OCI-LY1 (cell line): Measurements from ENCODE around the gene UNC5B.

Experiments
- H2AFZ ChIP-seq: fragments of 200-600 bp; sonication (generic), shearing (Covaris generic); 2 replicates; pipeline ENCODE4 v1.6.0; 2014; ENCODE audit warnings: antibody characterized with exemption, mild to moderate bottlenecking, low read length
- H3F3A ChIP-seq: fragments of 200-600 bp; sonication (generic), shearing (Covaris generic); 2 replicates; pipeline ENCODE4 v1.6.0; 2014; ENCODE audit warnings: mild to moderate bottlenecking, antibody characterized with exemption, low read length, moderate library complexity; ENCODE audit not compliant: insufficient read depth
- H3K27ac ChIP-seq: fragments of 200-600 bp; sonication (generic); 2 replicates; pipeline ENCODE4 v1.5.1; 2014; ENCODE audit warnings: low read length, mixed run types, mild to moderate bottlenecking, low read depth; ENCODE audit not compliant: poor library complexity, severe bottlenecking
- H3K27me3 ChIP-seq: fragments of 200-600 bp; sonication (generic); 2 replicates; pipeline ENCODE4 v1.6.0; 2014; ENCODE audit warnings: antibody characterized with exemption, mild to moderate bottlenecking, low read length, moderate library complexity; ENCODE audit not compliant: insufficient read depth
- H3K36me3 ChIP-seq: fragments of 200-600 bp; sonication (generic); 2 replicates; pipeline ENCODE4 v1.6.1; 2014; ENCODE audit warnings: mild to moderate bottlenecking, antibody characterized with exemption, low read length, moderate library complexity, mixed read lengths; ENCODE audit not compliant: insufficient read depth
- H3K4me1 ChIP-seq: fragments of 200-600 bp; sonication (generic); 2 replicates; pipeline ENCODE4 v1.5.1; 2014; ENCODE audit warnings: mild to moderate bottlenecking, low read length, moderate library complexity; ENCODE audit not compliant: insufficient read depth, severe bottlenecking
- H3K4me2 ChIP-seq: fragments of 200-600 bp; sonication (generic), shearing (Covaris generic); 2 replicates; pipeline ENCODE4 v1.6.1; 2014; ENCODE audit warnings: low read length
- H3K4me3 ChIP-seq: fragments of 200-600 bp; sonication (generic); 2 replicates; pipeline ENCODE4 v1.5.1; 2014; ENCODE audit warnings: low read length, low read depth, mild to moderate bottlenecking, mixed read lengths; ENCODE audit not compliant: poor library complexity, severe bottlenecking
- H3K79me2 ChIP-seq: fragments of 200-600 bp; shearing (Covaris generic); 2 replicates; pipeline ENCODE4 v1.6.1; 2016; ENCODE audit warnings: mixed run types, low read length, mixed read lengths; ENCODE audit not compliant: insufficient read depth
- H3K9ac ChIP-seq: fragments of 200-600 bp; sonication (generic), shearing (Covaris generic); 2 replicates; pipeline ENCODE4 v1.6.1; 2014; ENCODE audit warnings: mild to moderate bottlenecking, low read length, mixed read lengths
- H3K9me2 ChIP-seq: fragments of 200-600 bp; sonication (generic), shearing (Covaris generic); 2 replicates; pipeline ENCODE4 v1.6.1; 2014; ENCODE audit warnings: low read depth, mild to moderate bottlenecking, low read length, mixed read lengths
- H3K9me3 ChIP-seq: fragments of 200-600 bp; shearing (Covaris generic); 2 replicates; pipeline ENCODE4 v1.6.1; 2014; ENCODE audit warnings: low read length, mixed read lengths
- H4K20me1 ChIP-seq: fragments of 200-600 bp; sonication (generic), shearing (Covaris generic); 2 replicates; pipeline ENCODE4 v1.6.0; 2016; ENCODE audit warnings: mild to moderate bottlenecking, low read length; ENCODE audit not compliant: insufficient read depth
- EZH2 ChIP-seq: fragments of 200-600 bp; sonication (generic), shearing (Covaris generic); IDR thresholded peaks from 2 replicates; pipeline ENCODE4 v1.8.0; 2017; ENCODE audit warnings: borderline replicate concordance, mixed run types, mild to moderate bottlenecking, antibody characterized with exemption, low read length, moderate library complexity, mixed read lengths
- TF ChIP-seq, protein P1 (sequence below): fragments of 200-600 bp; sonication (generic), shearing (Covaris generic); IDR thresholded peaks from 2 replicates; pipeline ENCODE4 v1.5.1; 2017; ENCODE audit warnings: mild to moderate bottlenecking, antibody characterized with exemption, low read length, moderate library complexity, mixed read lengths

The UNC5B gene

DNA sequence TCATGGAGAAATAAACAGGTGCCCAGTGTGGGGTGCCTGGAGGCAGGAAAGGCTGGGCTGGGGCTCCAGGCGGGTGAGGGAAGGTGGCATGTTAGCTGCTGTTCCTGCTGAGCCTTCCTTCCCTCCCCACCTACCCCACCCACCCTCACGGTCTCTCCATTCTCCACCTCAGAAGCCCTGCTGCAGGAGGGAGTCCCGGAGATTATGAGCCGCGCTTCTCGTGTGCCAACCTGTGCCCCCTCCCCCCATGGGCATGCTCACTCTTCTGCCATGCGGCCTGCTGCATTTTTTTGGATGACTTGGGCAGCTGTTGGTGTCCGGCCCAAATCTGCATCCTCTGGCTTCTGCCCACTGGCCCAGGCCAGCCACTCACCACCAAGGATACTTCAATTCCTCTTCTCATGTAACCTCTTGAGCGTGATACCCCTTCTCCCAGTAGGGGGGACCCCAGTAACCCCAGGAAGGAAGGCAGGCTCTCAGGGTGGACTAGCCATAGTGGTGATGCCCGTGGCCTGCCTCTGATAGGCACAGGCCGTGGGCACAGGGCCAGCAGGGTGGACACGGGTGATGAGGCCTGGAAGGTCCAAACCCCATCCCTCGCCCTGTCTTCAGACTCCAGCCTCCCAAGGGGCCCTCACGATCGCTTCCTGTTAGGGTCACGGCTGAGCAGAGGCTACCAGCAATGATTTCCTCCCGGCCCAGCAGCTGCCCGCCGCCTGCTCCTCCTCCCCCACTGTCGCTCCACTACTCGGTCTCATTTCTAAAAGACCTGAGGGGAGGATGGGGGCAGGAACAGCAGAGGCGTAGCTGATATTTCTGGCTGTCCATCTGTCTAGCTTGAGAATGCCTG, 27.8 kb downstream of the UNC5B start:
- H3K36me3 ChIP-seq, result no peaks in the 10 kb centered on the region
- TF ChIP-seq EZH2, result no peak
- TF ChIP-seq, protein P1, sequence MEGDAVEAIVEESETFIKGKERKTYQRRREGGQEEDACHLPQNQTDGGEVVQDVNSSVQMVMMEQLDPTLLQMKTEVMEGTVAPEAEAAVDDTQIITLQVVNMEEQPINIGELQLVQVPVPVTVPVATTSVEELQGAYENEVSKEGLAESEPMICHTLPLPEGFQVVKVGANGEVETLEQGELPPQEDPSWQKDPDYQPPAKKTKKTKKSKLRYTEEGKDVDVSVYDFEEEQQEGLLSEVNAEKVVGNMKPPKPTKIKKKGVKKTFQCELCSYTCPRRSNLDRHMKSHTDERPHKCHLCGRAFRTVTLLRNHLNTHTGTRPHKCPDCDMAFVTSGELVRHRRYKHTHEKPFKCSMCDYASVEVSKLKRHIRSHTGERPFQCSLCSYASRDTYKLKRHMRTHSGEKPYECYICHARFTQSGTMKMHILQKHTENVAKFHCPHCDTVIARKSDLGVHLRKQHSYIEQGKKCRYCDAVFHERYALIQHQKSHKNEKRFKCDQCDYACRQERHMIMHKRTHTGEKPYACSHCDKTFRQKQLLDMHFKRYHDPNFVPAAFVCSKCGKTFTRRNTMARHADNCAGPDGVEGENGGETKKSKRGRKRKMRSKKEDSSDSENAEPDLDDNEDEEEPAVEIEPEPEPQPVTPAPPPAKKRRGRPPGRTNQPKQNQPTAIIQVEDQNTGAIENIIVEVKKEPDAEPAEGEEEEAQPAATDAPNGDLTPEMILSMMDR, result no peak
- no peaks in the 10 kb centered on the region for H3K4me1 ChIP-seq
- H3K9me3 ChIP-seq, result no peaks in the 10 kb centered on the region
- H3F3A ChIP-seq, result no peaks in the 10 kb centered on the region
- H3K27me3 ChIP-seq, result peaks cover 10% of the 10 kb centered on the region; the same call in 1 of the 2 replicates
- H3K79me2 ChIP-seq, result no peaks in the 10 kb centered on the region
- H2AFZ ChIP-seq, result no peak overlapping the region
- H3K27ac ChIP-seq, result no peak overlapping the region
- H3K9ac ChIP-seq, result no peak overlapping the region
- H4K20me1 ChIP-seq, result no peaks in the 10 kb centered on the region
- H3K4me2 ChIP-seq, result no peak overlapping the region
- H3K4me3 ChIP-seq, result no peak overlapping the region
- no peaks in the 10 kb centered on the region for H3K9me2 ChIP-seq

DNA sequence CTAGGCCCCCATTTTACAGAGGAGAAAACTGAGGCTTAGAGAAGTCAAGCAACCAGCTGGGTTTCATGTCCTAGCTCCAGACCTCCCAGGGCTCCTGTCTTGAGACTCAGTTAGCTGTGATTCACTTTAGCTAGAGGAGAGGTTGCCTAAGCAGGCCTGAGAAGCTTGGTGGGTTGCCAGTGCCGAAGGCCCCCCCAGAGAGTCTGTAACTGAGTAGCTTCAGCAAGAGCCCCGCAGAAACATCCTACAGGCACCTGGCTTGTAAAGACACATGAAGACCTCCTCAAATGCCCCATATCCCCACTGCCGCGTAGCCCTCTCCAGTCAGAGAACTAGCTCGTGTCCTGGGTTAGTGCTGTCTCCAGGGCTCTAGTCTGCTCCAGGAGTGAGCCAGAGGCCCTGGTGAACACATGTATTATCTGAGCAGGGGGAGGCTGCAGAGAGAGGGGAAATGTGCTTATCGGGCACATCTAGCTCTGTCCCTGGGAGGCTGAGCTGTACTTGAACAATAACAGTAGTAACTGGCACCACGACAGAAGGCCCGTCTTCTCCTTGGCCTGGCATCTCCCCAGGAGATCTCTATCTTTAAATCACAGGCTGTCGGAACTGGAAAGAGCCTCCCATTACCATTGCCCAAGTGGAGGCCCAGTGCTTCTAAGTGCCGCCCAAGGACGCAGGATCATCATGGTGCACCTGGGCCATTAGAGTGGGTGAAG, 28.9 kb downstream of the UNC5B start:
- no peaks in the 10 kb centered on the region for H3K9me3 ChIP-seq
- no peaks in the 10 kb centered on the region for H3K79me2 ChIP-seq
- no peaks in the 10 kb centered on the region for H3K4me1 ChIP-seq
- H3K36me3 ChIP-seq, result no peaks in the 10 kb centered on the region
- no peaks in the 10 kb centered on the region for H3K9me2 ChIP-seq
- no peaks in the 10 kb centered on the region for H3F3A ChIP-seq
- TF ChIP-seq EZH2, result no peak
- TF ChIP-seq, protein P1, result no peak
- no peak overlapping the region for H3K27ac ChIP-seq
- no peak overlapping the region for H3K4me3 ChIP-seq
- no peak overlapping the region for H3K9ac ChIP-seq
- peaks cover 15% of the 10 kb centered on the region; the same call in 1 of the 2 replicates for H3K27me3 ChIP-seq
- no peaks in the 10 kb centered on the region for H4K20me1 ChIP-seq
- no peak overlapping the region for H3K4me2 ChIP-seq
- H2AFZ ChIP-seq, result no peak overlapping the region

DNA sequence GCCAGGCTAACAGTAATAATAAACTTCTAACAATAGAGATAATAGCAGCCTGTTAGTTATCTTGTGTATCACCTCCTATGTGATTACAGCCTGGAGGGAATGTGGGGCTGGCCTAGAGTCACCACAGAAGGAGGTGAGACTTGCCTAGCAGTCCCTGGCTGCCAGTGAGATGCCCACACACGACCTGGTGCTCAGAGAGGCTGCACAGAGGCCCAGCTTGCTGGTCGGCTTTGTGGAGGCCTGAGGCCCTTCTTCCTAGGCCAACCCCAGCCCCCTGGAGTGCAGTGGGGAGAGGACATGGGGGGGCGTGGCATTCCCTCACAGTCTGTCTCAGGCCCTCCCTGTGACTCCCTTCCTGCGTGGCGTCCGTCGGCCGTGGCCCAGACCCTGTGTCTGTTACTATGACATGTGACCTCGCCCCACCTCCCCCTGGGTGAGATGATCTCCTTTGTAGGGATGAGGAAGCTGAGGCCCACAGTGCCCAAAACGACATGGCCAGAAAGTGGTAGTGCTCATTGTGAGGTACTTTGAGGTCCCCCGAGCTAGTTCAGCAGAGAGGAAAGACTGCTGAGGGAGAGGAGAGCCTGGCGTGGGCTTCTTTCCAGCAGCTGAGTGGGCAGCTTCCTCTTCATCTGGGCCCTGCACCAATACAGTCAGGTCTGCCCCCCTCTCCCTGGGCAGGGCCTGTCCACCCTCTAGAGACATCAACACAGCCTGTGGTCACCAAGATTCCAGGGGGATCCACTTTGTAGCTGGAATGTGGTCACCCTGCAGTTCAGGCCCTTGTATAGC, 29.7 kb downstream of the UNC5B start:
- Histone ChIP-seq H4K20me1 (no peaks in the 10 kb centered on the region), H3F3A (no peaks in the 10 kb centered on the region), H3K79me2 (no peaks in the 10 kb centered on the region), H3K9me3 (no peaks in the 10 kb centered on the region), H3K4me3 (no peak overlapping the region), H3K4me2 (no peak overlapping the region), H3K27ac (no peak overlapping the region), H3K36me3 (no peaks in the 10 kb centered on the region), H3K9ac (no peak overlapping the region), H3K27me3 (peaks cover 15% of the 10 kb centered on the region; the same call in 1 of the 2 replicates), H3K9me2 (no peaks in the 10 kb centered on the region), H3K4me1 (no peaks in the 10 kb centered on the region), H2AFZ (no peak overlapping the region)
- TF ChIP-seq, protein P1, result no peak
- TF ChIP-seq EZH2, result no peak
